HepG2 (cell line): ENCODE results near the gene IMPDH1. TPM values are rescaled to one million over a fixed set of nuclear protein-coding genes. Genes with fewer than 3 reads are reported as not detected.

ENCODE experiments used
- ATRX ChIP-seq: sonication (generic); formaldehyde crosslinking; IDR thresholded peaks from 2 replicates; pipeline ENCODE4 v1.4.0; 2020; ENCODE audit warnings: missing genetic modification reagents, borderline replicate concordance
- BATF2 ChIP-seq: sonication (generic); formaldehyde crosslinking; IDR thresholded peaks from 2 replicates; pipeline ENCODE4 v1.8.0; 2022; ENCODE audit warnings: mild to moderate bottlenecking, missing genetic modification reagents, moderate library complexity
- CSRNP2 ChIP-seq: sonication (generic); formaldehyde crosslinking; conservative IDR thresholded peaks from 2 replicates; pipeline ENCODE4 v1.8.0; 2022; ENCODE audit warnings: low read depth, missing genetic modification reagents
- HHEX ChIP-seq: IDR thresholded peaks from 2 replicates; pipeline ENCODE4 v1.6.1; 2016; ENCODE audit warnings: control low read depth
- HMG20A ChIP-seq: IDR thresholded peaks from 2 replicates; pipeline ENCODE4 v1.6.1; 2016; ENCODE audit warnings: borderline replicate concordance
- HOXA7 ChIP-seq: sonication (generic); formaldehyde crosslinking; IDR thresholded peaks from 2 replicates; pipeline ENCODE4 v1.8.1; 2022; ENCODE audit warnings: mild to moderate bottlenecking, missing genetic modification reagents, moderate library complexity
- ISL2 ChIP-seq: sonication (generic); formaldehyde crosslinking; IDR thresholded peaks from 2 replicates; pipeline ENCODE4 v1.5.0; 2020; ENCODE audit warnings: missing genetic modification reagents
- PHF8 ChIP-seq: sonication (generic); formaldehyde crosslinking; IDR thresholded peaks from 2 replicates; pipeline ENCODE4 v1.5.0; 2020; ENCODE audit warnings: missing genetic modification reagents
- POGZ ChIP-seq: sonication (generic); formaldehyde crosslinking; IDR thresholded peaks from 2 replicates; pipeline ENCODE4 v1.4.0; 2020; ENCODE audit warnings: mild to moderate bottlenecking, missing genetic modification reagents
- PREB ChIP-seq: sonication (generic); formaldehyde crosslinking; IDR thresholded peaks from 2 replicates; pipeline ENCODE4 v1.4.0; 2020; ENCODE audit warnings: missing genetic modification reagents
- SATB2 ChIP-seq: sonication (generic); formaldehyde crosslinking; IDR thresholded peaks from 2 replicates; pipeline ENCODE4 v1.5.0; 2020; ENCODE audit warnings: missing genetic modification reagents
- SRY ChIP-seq: sonication (generic); formaldehyde crosslinking; IDR thresholded peaks from 2 replicates; pipeline ENCODE4 v1.8.0; 2022; ENCODE audit warnings: mild to moderate bottlenecking, missing genetic modification reagents
- TBX2 ChIP-seq: sonication (generic); formaldehyde crosslinking; IDR thresholded peaks from 2 replicates; pipeline ENCODE4 v1.5.0; 2020; ENCODE audit warnings: missing genetic modification reagents, mild to moderate bottlenecking, borderline replicate concordance
- TMF1 ChIP-seq: sonication (generic); formaldehyde crosslinking; IDR thresholded peaks from 2 replicates; pipeline ENCODE4 v1.8.1; 2022; ENCODE audit warnings: low read depth, missing genetic modification reagents
- ZFP36 ChIP-seq: fragments of 150-350 bp; IDR thresholded peaks from 2 replicates; pipeline ENCODE4 v1.6.1; 2018; ENCODE audit warnings: borderline replicate concordance, low read length, low read depth; ENCODE audit not compliant: partially characterized antibody
- ZKSCAN8 ChIP-seq: IDR thresholded peaks from 2 replicates; pipeline ENCODE4 v1.6.1; 2016; ENCODE audit warnings: borderline replicate concordance, missing genetic modification reagents, missing compliant biosample characterization
- ZMYM2 ChIP-seq: sonication (generic); formaldehyde crosslinking; IDR thresholded peaks from 2 replicates; pipeline ENCODE4 v1.8.0; 2022; ENCODE audit warnings: mild to moderate bottlenecking, missing genetic modification reagents
- ZNF3 ChIP-seq: IDR thresholded peaks from 2 replicates; pipeline ENCODE4 v1.7.0; 2017; ENCODE audit warnings: inconsistent platforms
- ZNF513 ChIP-seq: sonication (generic); formaldehyde crosslinking; conservative IDR thresholded peaks from 2 replicates; pipeline ENCODE4 v1.5.0; 2020; ENCODE audit warnings: missing genetic modification reagents
- ZNF737 ChIP-seq: sonication (generic); formaldehyde crosslinking; IDR thresholded peaks from 2 replicates; pipeline ENCODE4 v1.5.0; 2020; ENCODE audit warnings: missing genetic modification reagents, mild to moderate bottlenecking, borderline replicate concordance
- ZNF740 ChIP-seq: sonication (generic); formaldehyde crosslinking; IDR thresholded peaks from 2 replicates; pipeline ENCODE4 v1.4.0; 2020; ENCODE audit warnings: missing genetic modification reagents
- ZNF784 ChIP-seq: sonication (generic); formaldehyde crosslinking; IDR thresholded peaks from 2 replicates; pipeline ENCODE4 v1.5.1; 2020; ENCODE audit warnings: missing genetic modification reagents, mild to moderate bottlenecking, borderline replicate concordance
- ZSCAN12 ChIP-seq: sonication (generic); formaldehyde crosslinking; IDR thresholded peaks from 2 replicates; pipeline ENCODE4 v1.9.0; 2021; ENCODE audit warnings: mild to moderate bottlenecking, missing genetic modification reagents
- polyA plus RNA-seq, 8 experiments: library from polyadenylated mRNA; depleted of rRNA in 3 of 8; stranded (reverse) in 7 of 8; unstranded in 1 of 8; fragments of >200 nt; fragmentation: Illumina TruSeq in 4 of 8; extraction: Trizol in 4 of 8; gene quantifications; 2 replicates each; pipeline versions ENCODE4 v1.2.1 to v1.2.3, GENCODE V29; 2011 to 2016; ENCODE audit warnings: low read depth in 4 of 8, missing spikeins in 1 of 8, mixed read lengths in 1 of 8; ENCODE audit not compliant: insufficient read depth in 1 of 8
- total RNA-seq, 5 experiments: library from RNA; depleted of rRNA; stranded (reverse); fragments of >200 nt; fragmentation: Illumina TruSeq; extraction: Trizol; gene quantifications; 2 replicates each; pipeline ENCODE4 v1.2.3, GENCODE V29; 2016; ENCODE audit warnings: low read depth in 1 of 5

The IMPDH1 gene
- total and polyA plus RNA-seq, 2 of the 13 experiments (the other 11 are each of a cell fraction or from before 2014, with no cell fraction given), result 22.8 to 34.0 TPM

GRCh38 chr7:128409596-128410450, at the start of gene IMPDH1 (continued):
- TF ChIP-seq ZNF513 (CRISPR knock-in tag) (no peak), SRY (CRISPR knock-in tag) (no peak), SATB2 (CRISPR knock-in tag) (no peak), ISL2 (CRISPR knock-in tag) (no peak), ZKSCAN8 (no peak), ZNF737 (CRISPR knock-in tag) (no peak), HMG20A (CRISPR knock-in tag) (no peak), ZFP36 (no peak), ZNF740 (CRISPR knock-in tag) (no peak), CSRNP2 (CRISPR knock-in tag) (no peak), HOXA7 (CRISPR knock-in tag) (no peak), ZNF784 (CRISPR knock-in tag) (0 out of 2 replicates have a peak, but pooled peaks have one; percentile 43), TBX2 (CRISPR knock-in tag) (peak; percentile 72), PHF8 (CRISPR knock-in tag) (peak; percentile 77), ZSCAN12 (no peak), PREB (CRISPR knock-in tag) (no peak), BATF2 (CRISPR knock-in tag) (no peak), ATRX (CRISPR knock-in tag) (no peak), TMF1 (CRISPR knock-in tag) (no peak), ZNF3 (CRISPR knock-in tag) (no peak), POGZ (CRISPR knock-in tag) (no peak), ZMYM2 (CRISPR knock-in tag) (no peak), HHEX (no peak)
